Activated naive CD8-positive, alpha-beta T cell treated with anti-CD3 and anti-CD28 coated beads, Interleukin-2, amount 50 U/mL, for 24 hours (primary cell): ENCODE data around the gene GPR32.
"Not testable (repeated sequence)": the region's sequence is repeated elsewhere in the genome, so short reads cannot be mapped to it uniquely, and the experiment has no call there.

Experiments
- ATAC-seq: fragments of 150-1000 bp; cut with Tn5 transposase; one replicate; pipeline ENCODE4 v1.10.0; 2021
- DNase-seq: peaks from one replicate; pipeline ENCODE4 v3.0.0; 2021
- H3K27ac Mint-ChIP-seq: one replicate; pipeline ENCODE4 v1.8.0; 2021; ENCODE audit warnings: mild to moderate bottlenecking, mixed read lengths
- H3K27me3 Mint-ChIP-seq: one replicate; pipeline ENCODE4 v1.8.0; 2021; ENCODE audit warnings: mixed read lengths
- H3K36me3 Mint-ChIP-seq: one replicate; pipeline ENCODE4 v1.8.0; 2021; ENCODE audit warnings: low read depth, mixed read lengths
- H3K4me1 Mint-ChIP-seq: one replicate; pipeline ENCODE4 v1.8.0; 2021; ENCODE audit warnings: mixed read lengths
- H3K4me3 Mint-ChIP-seq: one replicate; pipeline ENCODE4 v1.8.0; 2021; ENCODE audit warnings: mild to moderate bottlenecking, moderate library complexity, mixed read lengths
- H3K9me3 Mint-ChIP-seq: one replicate; pipeline ENCODE4 v1.8.0; 2021; ENCODE audit warnings: mixed read lengths

Gene GPR32

DNA sequence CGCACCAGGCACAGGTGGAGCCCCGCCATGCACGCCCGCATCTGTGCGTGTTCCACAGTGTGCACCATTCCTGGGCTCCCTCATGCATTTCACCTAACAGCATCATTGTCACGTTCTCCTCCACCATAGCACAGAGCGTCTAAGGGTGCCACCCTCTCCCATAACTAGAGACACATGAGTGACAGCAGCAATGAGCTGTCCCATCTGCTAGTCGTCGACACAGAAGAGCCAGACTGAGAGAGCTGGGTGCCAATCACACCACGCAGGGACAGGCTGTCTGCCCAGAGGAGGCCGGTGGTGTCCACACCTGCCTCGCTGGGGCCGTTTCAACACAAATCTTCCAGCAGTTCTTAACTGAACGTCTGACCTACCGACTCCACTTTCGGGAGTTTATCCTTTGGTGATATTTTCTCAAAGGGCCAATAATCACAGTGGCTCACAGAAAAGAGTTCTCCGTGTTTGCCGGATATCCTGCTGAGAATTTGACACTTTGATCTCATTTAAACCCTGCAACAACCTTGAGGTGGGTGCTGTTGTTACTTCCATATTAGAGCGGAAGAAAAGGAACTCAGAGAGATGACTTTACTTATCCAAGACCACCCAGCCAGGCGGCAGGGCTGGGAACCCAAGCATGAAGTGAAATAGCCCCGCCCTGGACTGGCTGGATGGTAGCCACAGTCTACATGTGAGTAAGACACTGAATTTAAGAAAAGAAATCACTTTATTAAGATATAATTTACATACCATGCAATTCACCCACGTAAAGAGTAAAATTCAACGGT is 30.9 kb upstream of the GPR32 start:
- no peaks in the 10 kb centered on the region for H3K36me3 Mint-ChIP-seq
- H3K27ac Mint-ChIP-seq = no peak overlapping the region
- no peaks in the 10 kb centered on the region for H3K9me3 Mint-ChIP-seq
- ATAC-seq (no peak), DNase-seq (no peak)
- no peaks in the 10 kb centered on the region for H3K4me1 Mint-ChIP-seq
- no peak overlapping the region for H3K4me3 Mint-ChIP-seq
- peaks cover 39% of the 10 kb centered on the region for H3K27me3 Mint-ChIP-seq

DNA sequence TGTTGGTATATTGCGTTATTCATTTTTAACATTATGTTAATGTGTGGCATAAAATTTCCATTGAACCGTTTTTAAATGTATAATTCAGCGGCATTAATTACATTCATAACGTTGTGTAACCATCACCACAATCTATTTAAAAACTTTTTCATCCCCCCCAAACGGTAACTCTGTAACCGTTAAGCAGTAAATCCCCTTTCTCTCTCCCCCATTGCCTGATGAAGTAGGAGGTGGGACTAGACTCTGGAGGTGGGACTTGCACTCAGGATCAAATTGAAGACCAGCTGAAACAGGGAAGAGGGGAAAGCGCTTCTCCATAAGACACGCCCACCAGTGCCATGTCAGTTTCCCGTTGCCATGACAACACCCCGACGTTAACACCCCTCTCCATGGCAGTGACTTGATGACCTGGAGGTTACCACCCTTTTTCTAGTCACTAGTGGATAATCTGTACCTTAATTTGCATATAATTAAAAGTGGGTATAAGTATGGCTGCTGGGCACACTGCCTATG is 30.3 kb upstream of the GPR32 start:
- Mint-ChIP-seq H3K27ac (no peak overlapping the region), H3K36me3 (no peaks in the 10 kb centered on the region), H3K9me3 (no peaks in the 10 kb centered on the region), H3K27me3 (peaks cover 41% of the 10 kb centered on the region), H3K4me1 (no peaks in the 10 kb centered on the region), H3K4me3 (no peak overlapping the region)
- DNase-seq = no peak
- no peak for ATAC-seq

- Mint-ChIP-seq H3K4me3 (no peak overlapping the region), H3K27me3 (peaks cover 36% of the 10 kb centered on the region), H3K9me3 (no peaks in the 10 kb centered on the region), H3K36me3 (no peaks in the 10 kb centered on the region), H3K27ac (no peak overlapping the region), H3K4me1 (no peaks in the 10 kb centered on the region)
- DNase-seq (no peak), ATAC-seq (no peak)
These were observed 28.9 kb upstream of the GPR32 start for GRCh38 chr19:50741179-50741933.

- Mint-ChIP-seq H3K4me3 (no peak overlapping the region), H3K4me1 (no peaks in the 10 kb centered on the region), H3K27me3 (peaks cover 31% of the 10 kb centered on the region), H3K9me3 (no peaks in the 10 kb centered on the region), H3K36me3 (no peaks in the 10 kb centered on the region), H3K27ac (no peak overlapping the region)
- no peak for DNase-seq
- ATAC-seq = no peak
These were observed 26.7 kb upstream of the GPR32 start for GRCh38 chr19:50743537-50743936.

GRCh38 chr19:50745221-50745620 is 25.0 kb upstream of the GPR32 start:
- no peak for DNase-seq
- H3K4me3 Mint-ChIP-seq = no peak overlapping the region
- H3K27ac Mint-ChIP-seq = no peak overlapping the region
- no peaks in the 10 kb centered on the region for H3K9me3 Mint-ChIP-seq
- no peaks in the 10 kb centered on the region for H3K4me1 Mint-ChIP-seq
- peaks cover 20% of the 10 kb centered on the region for H3K27me3 Mint-ChIP-seq
- H3K36me3 Mint-ChIP-seq = no peaks in the 10 kb centered on the region
- ATAC-seq = no peak

GRCh38 chr19:50747141-50747540 is 23.1 kb upstream of the GPR32 start:
- H3K27ac Mint-ChIP-seq, DNase-seq, ATAC-seq, H3K36me3 Mint-ChIP-seq, H3K9me3 Mint-ChIP-seq, H3K4me1 Mint-ChIP-seq, H3K4me3 Mint-ChIP-seq: not testable (repeated sequence)
- peaks cover 13% of the 10 kb centered on the region for H3K27me3 Mint-ChIP-seq

DNA sequence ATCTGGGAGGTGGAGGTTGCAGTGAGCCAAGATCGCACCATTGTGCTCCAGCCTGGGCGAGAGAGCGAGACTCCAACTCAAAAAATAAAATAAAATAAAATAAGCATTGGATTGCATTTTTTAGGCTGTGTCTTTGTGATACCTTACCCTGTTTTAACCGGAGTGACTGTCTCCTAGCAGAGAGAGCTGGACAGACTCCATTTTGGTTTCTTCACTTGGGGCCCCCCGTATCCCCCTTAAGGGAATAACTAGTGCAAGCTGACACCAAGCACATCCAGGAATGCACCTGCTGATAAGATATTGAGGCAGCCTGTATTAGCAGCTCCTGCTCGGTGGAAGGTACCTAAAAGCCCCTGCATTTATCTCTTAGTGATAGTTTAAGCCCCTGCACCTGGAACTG is 20.8 kb upstream of the GPR32 start:
- H3K9me3 Mint-ChIP-seq = no peaks in the 10 kb centered on the region
- ATAC-seq (no peak), DNase-seq (no peak)
- H3K27me3 Mint-ChIP-seq = peaks cover 13% of the 10 kb centered on the region
- H3K27ac Mint-ChIP-seq = no peak overlapping the region
- H3K4me3 Mint-ChIP-seq = no peak overlapping the region
- H3K4me1 Mint-ChIP-seq = no peaks in the 10 kb centered on the region
- no peaks in the 10 kb centered on the region for H3K36me3 Mint-ChIP-seq

DNA sequence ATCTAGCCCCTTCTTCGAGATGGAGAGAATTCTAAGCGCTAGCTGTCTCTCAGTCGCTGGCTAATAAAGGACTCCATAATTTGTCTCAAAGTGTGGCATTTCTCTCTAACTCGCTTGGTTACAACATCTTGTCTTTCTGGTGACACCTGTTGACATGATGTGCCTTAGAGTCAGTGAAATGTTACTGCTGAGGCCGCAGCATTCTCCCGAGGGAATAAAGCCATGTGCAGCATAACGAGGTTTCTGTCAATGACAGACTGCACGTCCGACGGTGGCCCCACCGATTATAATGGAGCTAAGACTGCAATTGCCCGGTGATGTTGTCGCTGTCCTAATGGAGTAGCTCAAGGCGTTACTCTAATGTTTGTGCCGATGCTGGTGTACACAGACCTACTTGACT is 20.3 kb upstream of the GPR32 start:
- ATAC-seq (no peak), DNase-seq (no peak)
- no peak overlapping the region for H3K4me3 Mint-ChIP-seq
- peaks cover 13% of the 10 kb centered on the region for H3K27me3 Mint-ChIP-seq
- H3K36me3 Mint-ChIP-seq = no peaks in the 10 kb centered on the region
- no peak overlapping the region for H3K27ac Mint-ChIP-seq
- H3K4me1 Mint-ChIP-seq = no peaks in the 10 kb centered on the region
- no peaks in the 10 kb centered on the region for H3K9me3 Mint-ChIP-seq

- no peak overlapping the region for H3K27ac Mint-ChIP-seq
- ATAC-seq = no peak
- DNase-seq = no peak
- H3K9me3 Mint-ChIP-seq = no peaks in the 10 kb centered on the region
- peaks cover 9% of the 10 kb centered on the region for H3K27me3 Mint-ChIP-seq
- H3K4me3 Mint-ChIP-seq = no peak overlapping the region
- no peaks in the 10 kb centered on the region for H3K4me1 Mint-ChIP-seq
- no peaks in the 10 kb centered on the region for H3K36me3 Mint-ChIP-seq
These were observed 16.4 kb upstream of the GPR32 start for GRCh38 chr19:50753879-50754278.

DNA sequence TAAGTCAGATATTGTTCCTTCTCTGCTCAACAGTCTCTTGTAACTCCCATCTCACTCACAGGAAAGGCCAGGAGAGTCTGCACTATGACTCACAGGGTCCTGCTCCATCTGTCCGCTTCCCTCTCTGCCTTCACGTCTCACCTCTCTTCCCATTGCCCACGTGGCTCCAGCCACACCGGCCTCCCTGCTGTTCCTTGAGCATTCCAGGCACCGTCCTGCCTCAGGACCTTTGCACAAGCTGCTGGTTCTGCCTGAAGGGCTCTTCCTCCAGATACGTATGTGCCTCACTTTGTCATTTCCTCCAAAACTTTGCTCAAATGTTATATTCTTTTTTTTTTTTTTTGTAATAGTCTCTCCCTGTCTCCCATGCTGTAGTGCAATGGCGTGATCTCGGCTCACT is 14.0 kb upstream of the GPR32 start:
- DNase-seq, H3K27me3 Mint-ChIP-seq, H3K36me3 Mint-ChIP-seq, H3K4me3 Mint-ChIP-seq, H3K9me3 Mint-ChIP-seq, ATAC-seq, H3K4me1 Mint-ChIP-seq, H3K27ac Mint-ChIP-seq: not testable (repeated sequence)

- H3K4me1 Mint-ChIP-seq, H3K27me3 Mint-ChIP-seq, H3K4me3 Mint-ChIP-seq, ATAC-seq, DNase-seq, H3K9me3 Mint-ChIP-seq, H3K27ac Mint-ChIP-seq, H3K36me3 Mint-ChIP-seq: not testable (repeated sequence)
These were observed 12.6 kb upstream of the GPR32 start for GRCh38 chr19:50757624-50758023.

DNA sequence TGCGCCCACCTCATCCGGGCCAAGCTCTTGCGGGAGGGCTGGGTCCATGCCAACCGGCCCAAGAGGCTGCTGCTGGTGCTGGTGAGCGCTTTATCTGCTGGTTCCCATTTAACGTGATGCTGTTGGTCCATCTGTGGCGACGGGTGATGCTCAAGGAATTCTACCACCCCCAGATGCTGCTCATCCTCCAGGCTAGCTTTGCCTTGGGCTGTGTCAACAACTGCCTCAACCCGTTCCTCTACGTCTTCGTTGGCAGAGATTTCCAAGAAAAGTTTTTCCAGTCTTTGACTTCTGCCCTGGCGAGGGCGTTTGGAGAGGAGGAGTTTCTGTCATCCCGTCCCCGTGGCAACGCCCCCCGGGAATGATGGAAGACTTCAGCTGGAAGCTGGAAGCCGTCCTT is 11.2 kb upstream of the GPR32 start:
- not testable (repeated sequence) for ATAC-seq, H3K27me3 Mint-ChIP-seq, H3K4me3 Mint-ChIP-seq, H3K4me1 Mint-ChIP-seq, H3K9me3 Mint-ChIP-seq, DNase-seq, H3K36me3 Mint-ChIP-seq, H3K27ac Mint-ChIP-seq

GRCh38 chr19:50759886-50760285 is 10.4 kb upstream of the GPR32 start:
- no peak overlapping the region for H3K4me3 Mint-ChIP-seq
- H3K9me3 Mint-ChIP-seq = peaks cover 4% of the 10 kb centered on the region
- H3K27ac Mint-ChIP-seq = no peak overlapping the region
- ATAC-seq (no peak), DNase-seq (no peak)
- H3K4me1 Mint-ChIP-seq = no peaks in the 10 kb centered on the region
- peaks cover 6% of the 10 kb centered on the region for H3K27me3 Mint-ChIP-seq
- no peaks in the 10 kb centered on the region for H3K36me3 Mint-ChIP-seq

DNA sequence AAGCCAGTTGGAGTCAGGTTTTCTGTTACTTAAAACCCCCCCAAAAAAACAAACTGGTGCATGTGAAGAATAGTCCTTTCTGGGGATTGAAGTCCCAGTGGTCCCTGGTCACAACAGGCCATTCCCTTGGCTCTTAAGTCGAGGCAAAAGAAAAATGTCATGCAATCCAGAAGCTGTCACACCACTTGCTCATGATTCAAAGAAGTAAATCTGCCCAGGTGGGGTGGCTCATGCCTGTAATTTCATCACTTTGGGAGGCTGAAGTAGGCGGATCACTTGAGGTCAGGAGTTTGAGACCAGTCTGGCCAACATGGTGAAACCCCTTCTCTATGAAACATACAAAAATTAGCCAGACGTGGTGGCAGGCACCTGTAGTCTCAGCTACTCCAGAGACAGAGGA is 8.8 kb upstream of the GPR32 start:
- not testable (repeated sequence) for ATAC-seq

DNA sequence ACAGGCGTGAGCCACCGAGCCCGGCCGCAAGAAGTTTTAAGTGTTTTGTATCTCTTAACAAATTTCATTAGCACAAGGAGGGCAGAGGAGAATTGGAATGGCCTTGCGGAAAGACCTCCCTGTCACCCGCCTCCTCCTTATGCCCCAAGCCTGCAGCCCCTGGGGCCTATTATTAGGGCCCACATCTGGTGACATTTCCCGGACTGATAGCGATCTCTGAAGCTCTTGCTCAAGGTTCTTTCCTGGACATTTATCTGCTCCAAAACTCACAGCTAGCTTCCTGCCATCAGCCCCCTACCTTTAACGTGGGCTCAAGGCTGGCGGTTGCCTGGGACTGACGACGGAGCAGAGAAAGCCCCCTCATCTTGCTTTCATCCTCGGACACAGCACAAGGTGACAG is 6.7 kb upstream of the GPR32 start:
- not testable (repeated sequence) for ATAC-seq, DNase-seq, H3K4me3 Mint-ChIP-seq, H3K36me3 Mint-ChIP-seq, H3K4me1 Mint-ChIP-seq, H3K9me3 Mint-ChIP-seq, H3K27ac Mint-ChIP-seq
- peaks cover 20% of the 10 kb centered on the region for H3K27me3 Mint-ChIP-seq

More for the DNA sequence above, 8.8 kb upstream of the GPR32 start:
- not testable (repeated sequence) for H3K36me3 Mint-ChIP-seq, H3K4me3 Mint-ChIP-seq, H3K27me3 Mint-ChIP-seq, H3K4me1 Mint-ChIP-seq, DNase-seq, H3K9me3 Mint-ChIP-seq, H3K27ac Mint-ChIP-seq
